HPDE6-E6E7 (cell line): Measurements from ENCODE around the gene EPGN.

Source experiments
- DNase-seq: peaks from one replicate; pipeline ENCODE4 v3.0.0; 2011; ENCODE audit warnings: missing footprints; ENCODE audit errors: extremely low spot score

The EPGN gene

GRCh38 chr4:74308215-74308614, at the start of gene EPGN:
Gene EPGN, plus strand, starts transcription at chr4:74308470. Its CDS starts 64 bp downstream, at chr4:74308534.
- no peak for DNase-seq

GRCh38 chr4:74258963-74259362, 49.3 kb upstream of the EPGN start:
- DNase-seq, result no peak

GRCh38 chr4:74260036-74260435, 48.2 kb upstream of the EPGN start:
- no peak for DNase-seq

- no peak for DNase-seq
Measured at GRCh38 chr4:74262522-74262921, 45.7 kb upstream of the EPGN start.

GRCh38 chr4:74263551-74263950, 44.7 kb upstream of the EPGN start:
- no peak for DNase-seq

GRCh38 chr4:74266081-74266480, 42.2 kb upstream of the EPGN start:
- no peak for DNase-seq

- DNase-seq, result peak; percentile 49
Measured at GRCh38 chr4:74267998-74268606, 40.2 kb upstream of the EPGN start.

- DNase-seq, result no peak
Measured at GRCh38 chr4:74268643-74269042, 39.6 kb upstream of the EPGN start.

GRCh38 chr4:74278490-74278889, 29.8 kb upstream of the EPGN start:
- no peak for DNase-seq

- no peak for DNase-seq
Measured at GRCh38 chr4:74279716-74280115, 28.6 kb upstream of the EPGN start.

GRCh38 chr4:74282926-74283325, 25.3 kb upstream of the EPGN start:
- DNase-seq, result no peak

GRCh38 chr4:74283614-74284013, 24.7 kb upstream of the EPGN start:
- peak; percentile 92 for DNase-seq

- DNase-seq, result no peak
Measured at GRCh38 chr4:74284053-74284452, 24.2 kb upstream of the EPGN start.

GRCh38 chr4:74287164-74287563, 21.1 kb upstream of the EPGN start:
- DNase-seq, result no peak

- no peak for DNase-seq
Measured at GRCh38 chr4:74287791-74288190, 20.5 kb upstream of the EPGN start.

- DNase-seq, result no peak
Measured at GRCh38 chr4:74291471-74291870, 16.8 kb upstream of the EPGN start.

GRCh38 chr4:74292111-74292870, 16.0 kb upstream of the EPGN start:
- no peak for DNase-seq

GRCh38 chr4:74293558-74293957, 14.7 kb upstream of the EPGN start:
- DNase-seq, result no peak

- no peak for DNase-seq
Measured at GRCh38 chr4:74294681-74295080, 13.6 kb upstream of the EPGN start.

- DNase-seq, result no peak
Measured at GRCh38 chr4:74297539-74297938, 10.7 kb upstream of the EPGN start.

- DNase-seq, result no peak
Measured at GRCh38 chr4:74304095-74304625, 4.1 kb upstream of the EPGN start.

- DNase-seq, result no peak
Measured at GRCh38 chr4:74305000-74305399, 3.3 kb upstream of the EPGN start.

GRCh38 chr4:74307170-74307569, 1.1 kb upstream of the EPGN start:
- no peak for DNase-seq
